ENCODE measurements around the gene LYZL4.

Gene LYZL4

GRCh38 chr3:42425736-42426407 lies 15.5 kb upstream of the LYZL4 start:
- no peak for DNase-seq

GRCh38 chr3:42424911-42425310 lies 14.5 kb upstream of the LYZL4 start:
- no peak for DNase-seq

- no peak for DNase-seq
Observed at GRCh38 chr3:42421818-42422796, 11.7 kb upstream of the LYZL4 start.

DNA sequence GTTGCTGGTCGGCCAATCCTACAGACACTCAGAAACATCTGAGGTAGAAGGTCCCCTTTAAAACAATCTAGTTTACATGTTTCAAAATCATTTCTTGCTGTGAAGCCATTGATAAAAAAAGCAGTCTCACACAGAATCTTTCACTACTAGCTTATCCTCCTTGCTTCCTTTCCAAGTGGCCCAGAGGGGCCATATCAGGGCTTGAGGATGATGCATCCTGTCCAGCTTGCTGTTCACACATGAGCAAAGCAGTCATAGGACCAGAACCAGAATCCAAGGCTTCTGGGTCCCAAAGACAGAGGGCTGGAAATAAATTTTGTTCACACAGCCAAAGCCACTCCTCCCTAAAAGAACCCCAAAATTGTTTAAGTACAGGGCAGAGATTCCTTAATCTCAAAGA lies 9.2 kb upstream of the LYZL4 start:
- DNase-seq = no peak

DNA sequence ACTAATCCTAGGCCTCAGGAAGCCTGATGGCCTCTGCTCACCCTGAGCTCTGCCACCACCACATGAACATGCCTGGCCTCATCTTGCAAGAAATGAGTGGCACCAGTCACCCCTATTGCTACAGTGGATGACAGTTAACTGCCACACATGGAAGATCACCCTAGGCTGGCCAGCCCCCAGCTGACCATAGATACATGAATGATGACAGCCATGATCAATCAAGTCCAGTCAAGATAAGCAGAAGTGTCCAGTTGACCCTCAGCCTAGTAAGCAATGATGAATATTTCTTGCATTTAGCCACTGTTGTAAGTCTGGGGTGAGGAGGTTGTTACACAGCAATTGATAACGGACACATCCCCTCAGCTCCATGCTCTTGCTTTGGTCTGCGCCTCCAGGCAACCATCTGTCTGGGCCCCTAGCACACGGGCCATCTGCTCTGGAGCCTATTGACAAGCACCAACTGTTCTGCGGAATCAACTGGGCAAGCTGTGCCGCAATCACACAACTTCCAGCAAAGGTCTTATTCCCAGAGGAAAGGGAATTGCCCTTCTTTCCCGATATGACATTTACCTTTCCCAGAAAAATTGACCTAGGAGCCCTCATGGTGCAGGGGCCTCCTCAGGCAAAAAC lies 2.2 kb upstream of the LYZL4 start:
- no peak for DNase-seq

DNA sequence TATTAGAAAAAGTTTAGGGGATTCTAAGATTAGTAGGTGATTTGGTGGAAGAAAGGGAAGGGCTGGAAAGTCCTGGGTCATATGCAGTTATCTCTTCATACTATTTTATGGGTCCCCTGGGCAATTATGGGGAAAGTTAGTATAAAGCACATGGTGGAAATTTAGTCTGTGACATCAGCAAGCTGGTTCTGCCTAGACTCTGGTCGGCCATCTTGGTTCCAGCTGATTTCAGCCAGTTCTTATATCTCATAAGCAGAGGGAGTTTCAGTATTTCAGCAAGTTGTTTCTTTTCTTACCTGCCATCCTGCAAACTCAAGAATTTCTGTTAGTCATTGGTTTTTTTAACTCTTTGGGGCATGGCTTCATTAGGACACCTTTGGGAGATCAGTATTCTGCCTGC lies 1.0 kb upstream of the LYZL4 start:
- no peak for DNase-seq

- no peak for DNase-seq
Observed at GRCh38 chr3:42408156-42408555, 2.3 kb downstream of the LYZL4 start.

DNA sequence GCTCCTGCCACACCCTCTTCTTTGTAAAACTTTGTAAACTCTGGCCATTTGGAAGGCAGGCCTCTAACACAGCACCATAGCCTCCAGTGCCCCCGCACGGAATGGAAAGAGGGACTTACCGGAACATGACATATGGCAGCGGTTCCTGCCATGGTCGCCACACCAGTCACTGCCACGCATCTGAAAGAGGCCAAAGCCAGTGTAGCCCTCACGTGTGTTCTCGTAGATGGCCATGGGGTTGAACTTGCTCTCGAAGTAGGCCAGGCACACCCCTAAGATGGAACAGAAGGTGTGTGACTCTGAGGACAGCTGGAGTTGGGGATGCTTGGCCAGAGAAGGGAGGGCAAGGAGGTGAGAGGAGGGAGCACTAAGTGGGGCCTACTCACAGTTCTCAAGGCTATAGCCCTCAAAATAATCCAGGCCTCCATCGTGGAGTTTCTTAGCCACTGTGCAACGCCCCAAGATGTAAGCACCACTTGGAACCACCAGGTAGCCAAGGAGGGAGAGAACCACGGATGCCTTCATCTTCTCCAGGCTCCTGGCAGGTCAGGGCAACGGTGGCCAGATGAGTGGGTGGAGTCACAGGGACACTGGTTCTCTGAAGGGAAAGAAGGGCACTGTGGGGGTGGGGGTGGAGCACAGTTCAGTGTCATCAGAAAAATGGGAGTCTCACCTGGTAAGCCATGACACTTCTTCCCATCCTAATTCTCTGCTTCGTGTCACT lies 3.5 kb downstream of the LYZL4 start:
- DNase-seq = no peak

- no peak for DNase-seq
Observed at GRCh38 chr3:42405857-42406256, 4.6 kb downstream of the LYZL4 start.

GRCh38 chr3:42403737-42404136 lies 6.7 kb downstream of the LYZL4 start:
- DNase-seq = no peak

- no peak for DNase-seq
Observed at GRCh38 chr3:42402394-42403096, 7.9 kb downstream of the LYZL4 start.

DNA sequence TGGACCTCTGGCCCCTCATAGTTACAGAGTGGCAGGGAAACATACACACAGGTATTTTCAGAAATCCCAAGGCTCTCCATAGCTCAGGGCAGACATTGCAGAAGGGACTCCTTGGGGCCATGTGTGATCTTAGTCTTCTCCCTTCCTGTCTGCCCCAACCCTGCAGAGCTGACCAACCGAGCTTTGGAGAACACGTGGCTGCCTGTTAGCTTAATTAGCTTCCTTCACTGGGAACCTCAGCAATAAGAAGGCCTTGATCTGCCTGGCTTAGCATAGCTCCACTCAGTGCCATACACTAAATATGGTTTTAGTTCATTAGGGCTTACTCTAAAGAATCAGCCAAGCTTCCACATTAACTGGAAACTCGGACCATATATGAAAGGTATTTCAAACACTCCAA lies 12.3 kb downstream of the LYZL4 start:
- no peak for DNase-seq

GRCh38 chr3:42397644-42398043 lies 12.8 kb downstream of the LYZL4 start:
- DNase-seq = no peak

- no peak for DNase-seq
Observed at GRCh38 chr3:42394579-42395288, 15.7 kb downstream of the LYZL4 start.

- DNase-seq = no peak
Observed at GRCh38 chr3:42387802-42388651, 22.4 kb downstream of the LYZL4 start.

- no peak for DNase-seq
Observed at GRCh38 chr3:42381551-42382082, 28.8 kb downstream of the LYZL4 start.

- no peak for DNase-seq
Observed at GRCh38 chr3:42377681-42378080, 32.7 kb downstream of the LYZL4 start.

DNA sequence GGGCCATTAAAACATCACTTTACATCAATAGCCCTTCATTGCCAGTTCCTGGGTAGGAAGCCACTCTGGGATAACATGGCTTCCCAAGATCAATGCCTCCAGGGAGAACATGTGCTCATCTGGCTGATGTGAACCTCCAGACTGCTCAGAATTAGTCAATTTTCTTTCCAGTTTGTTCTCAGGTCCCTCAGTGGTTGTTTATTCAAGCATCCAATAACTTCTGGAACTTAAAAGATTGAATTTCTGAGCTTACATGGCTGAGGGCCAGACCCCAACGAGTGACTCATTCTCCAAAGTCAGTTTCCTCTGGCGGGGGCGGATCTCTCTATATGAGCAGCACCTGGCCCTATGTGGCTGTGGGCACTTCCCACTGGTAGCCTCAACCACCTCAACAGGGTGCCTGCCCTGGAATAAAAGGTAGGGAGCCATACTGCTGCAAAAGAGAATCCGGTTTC lies 34.0 kb downstream of the LYZL4 start:
- DNase-seq = peak; percentile 75

- no peak for DNase-seq
Observed at GRCh38 chr3:42375121-42375800, 35.1 kb downstream of the LYZL4 start.

DNA sequence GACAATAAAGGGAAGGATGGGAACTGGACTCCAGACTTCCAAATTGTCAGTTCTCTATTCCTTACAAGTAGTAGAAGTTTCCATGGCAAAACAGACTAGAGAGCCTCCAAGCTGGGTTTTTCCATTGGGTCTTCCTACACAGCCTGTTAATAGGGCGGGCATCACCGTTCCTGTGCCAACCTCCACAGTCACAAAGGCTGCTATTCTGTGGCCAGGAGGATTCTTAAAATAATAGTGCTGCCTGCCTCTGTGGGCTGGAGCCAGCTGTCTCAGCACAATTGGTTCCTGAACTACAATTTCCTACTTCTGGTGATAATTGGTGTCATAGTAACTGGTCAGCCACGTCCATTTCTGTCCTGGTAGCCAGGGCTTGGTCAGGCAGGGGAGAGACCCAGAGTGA lies 38.6 kb downstream of the LYZL4 start:
- no peak for DNase-seq

Measured in activated CD8-positive, alpha-beta memory T cell treated with anti-CD3 and anti-CD28 coated beads, Interleukin-2, amount 50 U/mL, for 48 hours (primary cell).